Motor neuron (in vitro differentiated cells): Measurements from ENCODE around the gene KRTAP12-3. TPM values are rescaled to one million over a fixed set of nuclear protein-coding genes. Genes with fewer than 3 reads are reported as not detected.
"Not testable (repeated sequence)": the region's sequence is repeated elsewhere in the genome, so short reads cannot be mapped to it uniquely, and the experiment has no call there.

Experiments used
- ATAC-seq, 8 experiments: fragments of 200-7000 bp; cut with Tn5 transposase; replicated peaks in 6 of 8; 2 replicates each; pipeline ENCODE4 v1.8.0; 2021; ENCODE audit warnings: mild to moderate bottlenecking in 8 of 8, moderate library complexity in 8 of 8
- H3K27ac ChIP-seq, 2 donors: fragments of 250-450 bp; sonication (Bioruptor Pico); 2 replicates each; pipeline ENCODE4 v1.9.0; 2021; ENCODE audit warnings: antibody characterized with exemption in 2 of 2, mild to moderate bottlenecking in 2 of 2, moderate library complexity in 1 of 2
- H3K4me1 ChIP-seq, 2 donors: fragments of 250-450 bp; sonication (Bioruptor Pico); replicated peaks in 1 of 2; 2 replicates each; pipeline ENCODE4 v1.6.1; 2021; ENCODE audit warnings: antibody characterized with exemption in 2 of 2, mild to moderate bottlenecking in 2 of 2, moderate library complexity in 1 of 2
- H3K4me3 ChIP-seq, 5 donors: fragments of 250-450 bp; sonication (Bioruptor Pico); 2 replicates each; pipeline ENCODE4 v1.9.0; 2021; ENCODE audit warnings: antibody characterized with exemption in 5 of 5, mild to moderate bottlenecking in 5 of 5, moderate library complexity in 4 of 5
- WGBS, 10 experiments: fragments of 450-650 bp; shearing (Covaris generic); methylation state at CpG; one replicate each; pipeline ENCODE4 v1.0.0; 2022; 5-methylcytosine and 5-hydroxymethylcytosine counted together
- in situ Hi-C, 9 experiments: fragments of 400-800 bp; cut with MboI; loops; one replicate each; pipeline ENCODE4 v1.15.0; 2021; ENCODE audit warnings: low sequenced_read_pairs in 9 of 9, low pct_unique_long_range_greater_than_20kb in 2 of 9; ENCODE audit not compliant: unreplicated experiment in 9 of 9
- total RNA-seq, 8 experiments: library from RNA; unstranded; fragments of 300-600 nt; gene quantifications; 2 replicates each; pipeline versions ENCODE4 v1.2.3 to v1.2.4, GENCODE V29; 2022

The KRTAP12-3 gene
- total RNA-seq, 8 experiments from 2014 or later = not detected

DNA sequence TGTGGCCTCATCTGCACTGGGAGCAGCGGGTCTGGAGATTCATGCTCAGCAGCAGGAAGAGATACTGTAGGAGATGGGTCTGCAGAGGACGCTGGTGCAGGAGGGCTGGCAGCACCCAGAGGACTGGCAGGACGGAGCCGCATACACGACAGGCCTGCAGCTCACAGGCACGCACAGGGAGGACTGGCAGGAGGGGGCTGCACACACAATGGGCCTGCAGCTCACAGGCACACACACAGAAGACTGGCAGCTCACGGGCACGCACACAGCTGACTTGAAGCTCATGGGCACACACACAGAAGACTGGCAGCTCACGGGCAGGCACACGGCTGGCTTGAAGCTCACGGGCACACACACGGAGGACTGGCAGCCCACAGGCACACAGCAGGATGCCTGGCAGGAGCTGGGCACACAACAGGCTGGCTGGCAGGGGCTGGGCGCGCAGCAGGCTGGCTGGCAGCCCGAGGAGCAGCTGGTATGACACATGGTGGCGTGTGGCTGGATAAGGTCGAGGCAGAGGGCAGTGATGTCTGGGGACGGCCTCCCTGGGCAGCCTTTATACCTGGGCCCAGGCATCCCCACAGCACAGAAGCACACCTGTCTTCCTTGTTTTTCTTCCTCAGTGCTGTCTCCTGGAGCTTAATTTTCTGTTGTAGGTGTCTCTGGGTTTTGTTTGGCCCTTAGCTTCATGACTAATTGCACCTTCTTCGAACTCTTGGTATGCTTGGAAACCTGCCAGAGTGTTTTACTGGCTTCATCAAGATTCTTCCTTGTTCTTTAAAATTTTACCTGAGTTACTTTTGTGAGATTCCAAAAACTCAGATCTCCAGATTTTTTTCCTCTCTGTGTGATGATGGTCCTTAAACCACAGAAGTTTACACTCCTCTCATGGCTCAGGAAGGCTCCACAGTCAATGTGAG is 8.9 kb downstream of the KRTAP12-3 start, which contains the start of gene KRTAP12-2:
TSS of gene KRTAP12-2 (minus strand) at position 527 of the 920 bp plus-strand sequence. CDS start at position 486, 41 bp downstream.
- in situ Hi-C loops = no loop called here
- ATAC-seq = no peak
- WGBS, 10 experiments = 0 to 83% (median 70%) methylated on average over 1 to 6 of the region's 19 CpGs; no CpG with 5 or more reads in 2 of the 10 experiments
- Histone ChIP-seq H3K4me1 (no peaks in the 10 kb centered on the region), H3K27ac (no peak within 1 kb of the TSS), H3K4me3 (no peak within 1 kb of the TSS)

DNA sequence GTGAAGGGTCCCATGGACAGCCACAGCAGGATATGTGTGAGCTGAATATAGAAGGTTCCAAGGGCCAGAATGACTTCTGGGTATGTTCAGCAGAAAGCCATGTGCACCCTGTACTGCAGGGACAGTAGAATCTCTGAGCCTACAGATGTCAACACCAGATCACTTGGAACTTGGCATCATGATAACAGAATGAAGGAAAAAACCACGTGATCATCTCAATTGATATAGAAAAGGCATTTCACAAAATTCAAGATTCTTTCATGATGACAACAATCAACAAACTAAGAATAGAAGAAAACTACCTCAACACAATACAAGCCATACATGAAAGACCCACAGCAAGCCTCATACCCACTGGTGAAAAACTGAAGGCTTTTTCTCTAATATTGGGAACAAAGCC is 9.9 kb downstream of the KRTAP12-3 start:
- ATAC-seq = no peak
- H3K4me3 ChIP-seq = no peak overlapping the region
- no peaks in the 10 kb centered on the region for H3K4me1 ChIP-seq
- in situ Hi-C loops = no loop called here
- H3K27ac ChIP-seq = no peak overlapping the region
- WGBS, 10 experiments = 0 to 78% (median 22%) methylated on average over 1 of the region's 1 CpG; no CpG with 5 or more reads in 3 of the 10 experiments

DNA sequence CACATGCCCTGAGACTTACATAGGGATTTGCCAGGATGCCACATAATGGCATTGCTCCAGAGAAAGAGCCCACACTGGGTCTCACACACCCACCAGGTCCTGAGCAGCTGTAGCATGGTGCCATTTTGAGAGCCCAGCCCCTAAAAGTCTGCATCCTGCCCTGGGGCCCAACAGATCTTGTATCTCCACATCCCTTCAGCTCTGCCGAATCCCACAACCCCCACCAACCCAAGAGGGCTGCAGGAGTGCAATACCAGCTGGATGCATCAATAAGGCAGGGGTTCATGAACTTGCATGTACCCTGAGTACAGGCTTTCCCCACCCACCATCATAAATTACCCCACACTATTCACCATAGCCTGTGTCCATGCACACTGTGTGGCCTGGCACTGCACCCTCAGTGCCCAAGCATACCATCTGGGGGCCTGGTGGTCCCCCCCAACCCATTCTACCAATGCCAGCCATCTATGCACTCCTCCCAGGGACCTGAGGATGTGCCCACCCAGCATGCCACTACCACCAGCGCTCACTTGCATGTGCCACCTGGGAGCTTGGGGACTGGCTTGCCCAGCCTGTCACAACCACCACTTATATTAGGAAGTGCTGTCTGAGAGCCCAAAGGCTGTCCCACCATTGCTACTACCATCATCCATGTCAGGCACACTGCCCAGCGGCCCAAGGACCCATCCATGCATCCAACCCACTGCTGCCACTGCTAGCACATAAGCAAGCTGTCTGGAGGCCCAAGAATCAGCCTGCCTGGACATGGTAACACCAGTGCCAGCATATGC is 13.1 kb downstream of the KRTAP12-3 start:
- no peak for ATAC-seq
- H3K4me1 ChIP-seq = no peaks in the 10 kb centered on the region
- 0 to 80% (median 57%) methylated on average over 1 to 3 of the region's 3 CpGs; no CpG with 5 or more reads in 5 of the 10 experiments for WGBS, 10 experiments
- in situ Hi-C loops = no loop called here
- H3K4me3 ChIP-seq = no peak overlapping the region
- H3K27ac ChIP-seq = no peak overlapping the region

DNA sequence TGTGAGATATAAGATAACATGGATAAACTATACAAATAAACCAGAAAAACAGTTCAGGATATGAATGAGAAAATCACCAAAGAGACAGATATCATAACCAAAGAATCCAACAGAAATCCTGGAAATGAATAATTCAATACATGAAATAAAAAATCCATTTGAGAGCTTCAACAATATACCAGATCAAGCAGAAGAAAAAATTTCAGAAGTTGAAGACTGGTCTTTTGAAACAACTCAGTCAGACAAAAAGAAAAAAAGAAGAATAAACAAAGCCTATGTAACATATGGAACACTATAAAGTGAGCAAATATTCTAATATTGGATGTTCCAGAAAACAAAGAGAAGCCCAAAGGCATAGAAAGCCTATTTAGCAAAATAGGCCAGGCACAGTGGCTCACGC is 14.2 kb downstream of the KRTAP12-3 start:
- no peak for ATAC-seq
- H3K27ac ChIP-seq = no peak overlapping the region
- H3K4me3 ChIP-seq = no peak overlapping the region
- in situ Hi-C loops = no loop called here
- H3K4me1 ChIP-seq = no peaks in the 10 kb centered on the region
- WGBS, 10 experiments = 60 to 100% (median 82%) methylated on average over 1 of the region's 1 CpG; no CpG with 5 or more reads in 4 of the 10 experiments

DNA sequence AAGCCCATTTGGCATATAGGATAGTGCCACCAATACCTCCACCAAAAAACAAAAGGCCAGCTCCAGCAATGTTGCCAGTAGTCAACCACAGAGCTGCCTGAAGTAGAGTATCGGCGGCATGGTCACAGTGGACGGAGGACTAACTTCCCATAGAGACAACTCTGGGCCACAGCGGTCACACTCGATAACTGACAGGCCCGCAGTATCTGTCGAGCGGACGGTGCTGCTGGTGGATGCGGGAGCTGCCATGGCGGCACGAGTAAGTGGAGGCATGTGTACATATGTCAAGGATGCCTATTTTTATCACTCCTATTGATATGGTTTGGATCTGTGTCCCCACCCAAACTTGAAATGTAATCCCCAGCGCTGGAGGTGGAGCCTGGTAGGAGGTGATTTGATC is 20.1 kb downstream of the KRTAP12-3 start:
- 62 to 95% (median 80%) methylated on average over 1 to 10 of the region's 13 CpGs; no CpG with 5 or more reads in 3 of the 10 experiments for WGBS, 10 experiments
- H3K27ac ChIP-seq = no peak overlapping the region
- H3K4me3 ChIP-seq = no peak overlapping the region
- H3K4me1 ChIP-seq = no peaks in the 10 kb centered on the region
- in situ Hi-C loops = no loop called here
- ATAC-seq = no peak

DNA sequence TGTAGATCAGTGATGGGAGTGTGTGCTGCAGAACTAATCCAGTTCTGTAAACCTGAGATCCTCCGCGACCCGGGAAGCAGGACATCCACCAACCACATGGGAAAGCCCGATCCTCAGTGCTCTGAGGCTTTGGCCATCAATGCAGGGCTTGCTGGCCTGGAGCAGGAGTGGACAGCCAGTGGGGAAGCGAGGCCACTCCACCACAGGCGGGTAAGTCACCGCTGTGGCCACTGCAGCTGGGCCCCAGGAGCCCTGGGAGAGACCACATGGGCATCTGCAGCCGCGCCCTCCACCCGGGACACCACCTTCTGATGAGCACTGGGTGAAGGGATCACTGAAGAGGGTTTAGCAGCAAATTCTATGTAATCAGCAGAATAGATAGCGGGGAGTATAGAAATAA is 23.4 kb downstream of the KRTAP12-3 start:
- Histone ChIP-seq H3K4me3 (no peak overlapping the region), H3K4me1 (peaks cover 0 to 1% of the 10 kb centered on the region in 2 donors), H3K27ac (no peak overlapping the region)
- ATAC-seq = no peak
- 27 to 95% (median 73%) methylated on average over 1 to 10 of the region's 11 CpGs; no CpG with 5 or more reads in 3 of the 10 experiments for WGBS, 10 experiments
- in situ Hi-C loops = no loop called here

DNA sequence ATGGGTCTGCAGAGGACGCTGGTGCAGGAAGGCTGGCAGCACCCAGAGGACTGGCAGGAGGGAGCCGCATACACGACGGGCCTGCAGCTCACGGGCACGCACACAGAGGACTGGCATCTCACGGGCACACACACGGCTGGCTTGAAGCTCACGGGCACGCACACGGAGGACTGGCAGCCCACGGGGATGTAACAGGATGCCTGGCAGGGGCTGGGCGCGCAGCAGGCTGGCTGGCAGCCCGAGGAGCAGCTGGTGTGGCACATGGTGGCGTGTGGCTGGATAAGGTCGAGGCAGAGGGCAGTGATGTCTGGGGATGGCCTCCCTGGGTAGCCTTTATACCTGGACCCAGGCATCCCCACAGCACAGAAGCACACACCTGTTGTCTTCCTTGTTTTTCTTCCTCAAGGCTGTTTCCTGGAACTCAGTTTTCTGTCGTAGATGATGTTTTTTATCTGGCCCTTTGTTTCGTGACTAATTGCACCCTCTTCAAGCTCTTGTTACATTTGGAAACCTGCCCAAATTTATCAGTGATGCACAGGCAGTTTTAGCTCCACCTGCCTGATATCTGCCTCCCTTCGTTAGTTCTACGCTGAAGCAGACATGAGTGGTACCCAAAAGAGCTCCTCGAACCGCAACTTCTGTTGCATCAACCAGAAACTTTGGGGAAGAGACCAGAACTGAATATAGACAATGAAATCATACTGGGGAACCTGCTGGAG is 24.3 kb downstream of the KRTAP12-3 start, which contains the start of gene KRTAP12-1:
TSS of gene KRTAP12-1 (minus strand) at position 303 of the 719 bp plus-strand sequence. CDS start at position 263, 40 bp downstream.
- no peak for ATAC-seq
- peaks cover 4 to 10% of the 10 kb centered on the region in 2 donors for H3K4me1 ChIP-seq
- in situ Hi-C loops = no loop called here
- no peak within 1 kb of the TSS for H3K27ac ChIP-seq
- WGBS, 10 experiments = 27 to 96% (median 80%) methylated on average over 1 to 12 of the region's 23 CpGs; no CpG with 5 or more reads in 1 of the 10 experiments
- H3K4me3 ChIP-seq = no peak within 1 kb of the TSS

DNA sequence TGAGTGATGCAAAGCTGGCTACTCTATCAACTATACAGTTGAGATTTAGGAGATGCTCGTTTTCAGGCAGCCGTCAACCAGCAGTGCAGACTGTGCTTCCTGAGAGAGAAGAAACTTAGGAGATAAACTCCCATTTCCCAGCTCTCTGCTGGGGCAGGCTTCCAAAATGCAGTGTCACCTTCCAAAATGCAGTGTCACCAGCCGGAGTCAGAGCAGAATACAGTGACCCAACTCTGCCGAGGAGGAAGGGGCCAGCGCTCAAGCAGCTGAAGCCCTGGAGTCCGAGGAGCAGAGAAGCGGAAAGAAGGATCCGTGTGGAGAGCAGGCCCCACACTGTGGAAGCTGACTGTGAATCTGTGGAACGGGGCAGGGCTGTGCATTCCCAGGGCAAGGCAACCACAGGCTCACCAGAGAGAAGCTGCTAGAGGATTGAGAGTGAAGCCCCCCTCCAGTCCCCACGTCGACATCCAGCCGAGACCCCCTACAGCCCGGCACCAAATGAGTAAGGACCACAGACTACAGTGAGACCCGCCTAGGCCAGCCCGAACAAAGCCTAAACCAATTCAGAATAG is 24.9 kb downstream of the KRTAP12-3 start:
- WGBS, 10 experiments = 7 to 82% (median 58%) methylated on average over 1 to 8 of the region's 15 CpGs; no CpG with 5 or more reads in 5 of the 10 experiments
- Histone ChIP-seq H3K27ac (no peak overlapping the region), H3K4me3 (no peak overlapping the region), H3K4me1 (peaks cover 4 to 17% of the 10 kb centered on the region in 2 donors)
- ATAC-seq = no peak
- in situ Hi-C loops = no loop called here

DNA sequence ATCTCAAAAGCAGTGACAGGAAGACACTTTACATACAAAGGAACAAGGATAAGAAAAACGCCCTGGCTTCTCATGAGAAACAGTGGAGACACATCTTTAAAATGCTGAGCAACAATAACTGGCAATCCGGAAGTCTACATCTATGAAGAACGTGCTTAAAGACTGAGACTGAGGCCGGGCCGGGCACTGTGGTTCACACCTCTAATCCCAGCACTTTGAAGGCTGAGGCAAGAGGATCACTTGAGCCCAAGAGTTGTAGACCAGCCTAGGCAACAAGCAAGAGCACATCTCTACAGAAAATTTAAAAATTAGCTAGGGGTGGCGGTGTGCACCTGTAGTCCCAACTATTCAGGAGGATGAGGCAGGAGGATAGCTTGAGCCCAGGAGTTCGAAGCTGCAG is 26.3 kb downstream of the KRTAP12-3 start:
- WGBS, 10 experiments = 24 to 83% (median 39%) methylated on average over 1 to 7 of the region's 7 CpGs; no CpG with 5 or more reads in 2 of the 10 experiments
- Histone ChIP-seq H3K4me3 (no peak overlapping the region), H3K27ac (no peak overlapping the region), H3K4me1 (peaks cover 4 to 22% of the 10 kb centered on the region in 2 donors)
- in situ Hi-C loops = no loop called here
- no peak for ATAC-seq

DNA sequence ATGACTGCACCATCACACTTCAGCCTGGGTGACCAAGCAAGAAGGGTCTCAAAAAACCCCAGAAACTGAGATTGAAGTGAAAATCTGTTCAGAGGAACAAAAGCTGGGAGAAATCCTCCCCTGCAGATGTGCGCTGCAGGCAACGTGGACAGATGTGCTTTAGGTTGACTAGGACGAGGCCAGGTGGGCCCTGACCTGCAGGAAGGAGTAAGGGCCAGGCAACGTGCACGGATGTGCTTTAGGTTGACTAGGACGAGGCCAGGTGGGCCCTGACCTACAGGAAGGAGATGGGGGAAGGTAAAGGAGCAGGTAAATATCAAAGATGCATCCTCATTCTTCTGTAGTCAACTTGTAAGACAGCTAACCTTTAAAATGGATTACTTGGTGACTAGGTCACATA is 26.8 kb downstream of the KRTAP12-3 start:
- WGBS, 10 experiments = 0 to 87% (median 79%) methylated on average over 1 to 6 of the region's 6 CpGs; no CpG with 5 or more reads in 5 of the 10 experiments
- no peak overlapping the region for H3K27ac ChIP-seq
- H3K4me1 ChIP-seq = peaks cover 4 to 22% of the 10 kb centered on the region in 2 donors
- ATAC-seq = no peak
- H3K4me3 ChIP-seq = no peak overlapping the region
- in situ Hi-C loops = no loop called here

DNA sequence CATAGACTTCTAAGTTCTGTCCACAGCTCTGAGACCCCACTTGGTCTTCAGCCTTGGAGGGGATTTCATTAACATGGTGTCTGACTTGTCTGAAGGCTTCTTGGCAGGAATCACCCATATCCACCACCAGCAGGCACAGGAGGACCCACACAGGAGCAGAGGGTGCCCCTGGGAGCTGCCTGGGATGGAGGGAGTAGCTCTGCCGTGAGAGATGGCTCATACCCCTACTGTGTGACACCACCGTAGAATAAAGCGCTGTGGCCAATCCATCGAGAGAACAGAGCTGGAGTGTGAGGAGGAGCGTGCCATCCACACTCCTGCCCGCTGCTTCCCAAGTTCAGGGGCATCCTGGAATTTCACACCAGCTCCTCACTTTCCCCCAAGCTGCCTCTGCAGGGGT is 27.3 kb downstream of the KRTAP12-3 start:
- H3K4me3 ChIP-seq, H3K27ac ChIP-seq, ATAC-seq, in situ Hi-C loops: not testable (repeated sequence)
- peaks cover 4 to 22% of the 10 kb centered on the region in 2 donors for H3K4me1 ChIP-seq
- 80% methylated on average over 1 of the region's 6 CpGs; no CpG with 5 or more reads in 9 of the 10 experiments for WGBS, 10 experiments
